GM12891 (cell line): ENCODE results near the gene MX1.

Experiments
- POLR2A ChIP-seq: IDR thresholded peaks from 2 replicates; pipeline ENCODE4 v1.6.1; 2011; ENCODE audit warnings: low read depth, low read length, control low read depth
- POLR2AphosphoS5 ChIP-seq: IDR thresholded peaks from 2 replicates; pipeline ENCODE4 v1.6.1; 2011; ENCODE audit warnings: low read depth, low read length, control low read depth

DNA sequence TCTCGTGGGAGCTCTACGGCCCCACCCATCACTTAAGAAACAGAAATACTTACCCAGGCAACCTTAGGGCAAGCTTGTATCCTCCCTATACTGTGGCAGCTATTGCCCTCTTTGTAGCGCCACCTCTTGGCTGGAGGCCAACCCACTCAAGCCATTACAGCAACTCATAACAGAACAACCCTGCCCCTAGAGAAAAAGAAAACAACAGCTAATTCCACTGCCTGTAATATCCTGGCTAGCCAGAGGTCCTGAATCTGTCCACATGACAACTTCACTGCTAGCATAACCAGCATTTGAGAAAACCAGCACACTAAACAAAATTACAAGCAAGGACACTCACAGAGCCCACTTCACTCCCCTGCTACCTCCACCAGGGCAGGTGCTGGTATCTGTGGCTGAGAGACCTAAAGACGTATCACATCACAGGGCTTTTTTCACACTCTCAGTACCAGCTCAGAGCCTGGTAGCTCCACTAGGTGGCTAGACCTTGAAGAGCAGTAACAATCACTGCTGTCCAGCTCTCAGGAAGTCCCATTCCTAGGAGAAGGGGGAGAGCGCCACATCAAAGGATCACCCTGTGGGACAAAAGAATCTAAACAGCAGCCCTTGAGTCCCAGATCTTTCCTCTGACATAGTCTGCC is 14.5 kb upstream of the MX1 start:
- no peak for TF ChIP-seq POLR2A
- no peak for TF ChIP-seq POLR2AphosphoS5
